SJSA1 (cell line): ENCODE measurements around the gene GPS2. TPM values are rescaled to one million over a fixed set of nuclear protein-coding genes. Genes with fewer than 3 reads are reported as not detected.

ENCODE experiments used
- DNase-seq, 2 experiments: peaks; one replicate each; pipeline ENCODE4 v3.0.0-alpha.2; 2015 to 2020; ENCODE audit warnings: low spot score in 2 of 2, low read depth in 1 of 2
- H3K27ac ChIP-seq: fragments of 250-450 bp; sonication (Bioruptor Pico); 2 replicates; pipeline ENCODE4 v1.5.1; 2020; ENCODE audit warnings: mild to moderate bottlenecking, moderate library complexity
- H3K27me3 ChIP-seq: fragments of 250-450 bp; sonication (Bioruptor Pico); replicated peaks from 2 replicates; pipeline ENCODE4 v1.5.1; 2020; ENCODE audit warnings: mild to moderate bottlenecking, moderate library complexity
- H3K36me3 ChIP-seq: fragments of 250-450 bp; sonication (Bioruptor Pico); 2 replicates; pipeline ENCODE4 v1.5.1; 2020; ENCODE audit warnings: mild to moderate bottlenecking
- H3K4me1 ChIP-seq: fragments of 250-450 bp; sonication (Bioruptor Pico); replicated peaks from 2 replicates; pipeline ENCODE4 v1.6.1; 2021; ENCODE audit warnings: mild to moderate bottlenecking
- H3K4me3 ChIP-seq: fragments of 250-450 bp; sonication (Bioruptor Pico); 2 replicates; pipeline ENCODE4 v1.5.1; 2020; ENCODE audit warnings: mild to moderate bottlenecking
- H3K9me3 ChIP-seq: fragments of 250-450 bp; sonication (Bioruptor Pico); replicated peaks from 2 replicates; pipeline ENCODE4 v1.5.1; 2020; ENCODE audit warnings: mild to moderate bottlenecking
- total RNA-seq: library from RNA; depleted of rRNA; stranded (reverse); fragments of >200 nt; shearing (Covaris generic); gene quantifications from 2 replicates; pipeline ENCODE4 v1.2.3, GENCODE V29; 2014; rRNA removed

GPS2 gene
- total RNA-seq, result 86.3 and 112 TPM in 2 replicates

- Histone ChIP-seq H3K27me3 (no peaks in the 10 kb centered on the region), H3K27ac (peak within 1 kb of the TSS; percentile 78), H3K4me3 (peak within 1 kb of the TSS; percentile 88), H3K4me1 (peaks cover 30% of the 10 kb centered on the region), H3K36me3 (peaks cover 75% of the 10 kb centered on the region), H3K9me3 (no peaks in the 10 kb centered on the region)
- DNase-seq, result peak; percentile 76 to 84
Observed at GRCh38 chr17:7314719-7315569, at the start of gene GPS2. TSS of gene GPS2 (minus strand) at chr17:7315360. CDS start at chr17:7315052, 308 bp downstream.

GRCh38 chr17:7363311-7363710 lies 48.2 kb upstream of the GPS2 start:
- no peaks in the 10 kb centered on the region for H3K9me3 ChIP-seq
- H3K4me1 ChIP-seq, result no peaks in the 10 kb centered on the region
- no peaks in the 10 kb centered on the region for H3K36me3 ChIP-seq
- H3K27me3 ChIP-seq, result no peaks in the 10 kb centered on the region
- no peak overlapping the region for H3K27ac ChIP-seq
- H3K4me3 ChIP-seq, result no peak overlapping the region
- DNase-seq, result no peak

- Histone ChIP-seq H3K27me3 (no peaks in the 10 kb centered on the region), H3K4me1 (no peaks in the 10 kb centered on the region), H3K4me3 (no peak overlapping the region), H3K36me3 (no peaks in the 10 kb centered on the region), H3K9me3 (no peaks in the 10 kb centered on the region), H3K27ac (no peak overlapping the region)
- no peak for DNase-seq
Observed at GRCh38 chr17:7361906-7362305, 46.7 kb upstream of the GPS2 start.

GRCh38 chr17:7357381-7357780 lies 42.2 kb upstream of the GPS2 start:
- no peak overlapping the region for H3K4me3 ChIP-seq
- no peaks in the 10 kb centered on the region for H3K27me3 ChIP-seq
- no peaks in the 10 kb centered on the region for H3K9me3 ChIP-seq
- peaks cover 18% of the 10 kb centered on the region for H3K4me1 ChIP-seq
- no peaks in the 10 kb centered on the region for H3K36me3 ChIP-seq
- no peak overlapping the region for H3K27ac ChIP-seq
- no peak for DNase-seq

- no peak for DNase-seq
- H3K4me3 ChIP-seq, result no peak overlapping the region
Observed at GRCh38 chr17:7356756-7357155, 41.6 kb upstream of the GPS2 start.

GRCh38 chr17:7356072-7356549 lies 41.0 kb upstream of the GPS2 start:
- H3K4me3 ChIP-seq, result no peak overlapping the region
- H3K36me3 ChIP-seq, result peaks cover 3% of the 10 kb centered on the region
- no peaks in the 10 kb centered on the region for H3K9me3 ChIP-seq
- peak; percentile 59 to 71 for DNase-seq
- H3K27ac ChIP-seq, result no peak overlapping the region
- H3K4me1 ChIP-seq, result peaks cover 23% of the 10 kb centered on the region
- H3K27me3 ChIP-seq, result no peaks in the 10 kb centered on the region

More at GRCh38 chr17:7356756-7357155, 41.6 kb upstream of the GPS2 start:
- Histone ChIP-seq H3K27ac (no peak overlapping the region), H3K9me3 (no peaks in the 10 kb centered on the region), H3K4me1 (peaks cover 20% of the 10 kb centered on the region), H3K27me3 (no peaks in the 10 kb centered on the region), H3K36me3 (no peaks in the 10 kb centered on the region)

- no peak overlapping the region for H3K4me3 ChIP-seq
- DNase-seq, result no peak
- peaks cover 29% of the 10 kb centered on the region for H3K4me1 ChIP-seq
- H3K27me3 ChIP-seq, result no peaks in the 10 kb centered on the region
- H3K36me3 ChIP-seq, result peaks cover 4% of the 10 kb centered on the region
- H3K9me3 ChIP-seq, result no peaks in the 10 kb centered on the region
- H3K27ac ChIP-seq, result no peak overlapping the region
Observed at GRCh38 chr17:7355573-7355972, 40.4 kb upstream of the GPS2 start.

- Histone ChIP-seq H3K27me3 (no peaks in the 10 kb centered on the region), H3K4me3 (no peak within 1 kb of the TSS), H3K9me3 (no peaks in the 10 kb centered on the region), H3K36me3 (peaks cover 4% of the 10 kb centered on the region), H3K4me1 (peaks cover 32% of the 10 kb centered on the region), H3K27ac (no peak within 1 kb of the TSS)
- no peak for DNase-seq
Observed at GRCh38 chr17:7355053-7355452, 39.9 kb upstream of the GPS2 start, which contains the start of gene TMEM95. TSS of gene TMEM95 (plus strand) at chr17:7355156. CDS start at chr17:7355205, 49 bp downstream.

GRCh38 chr17:7354262-7354843 lies 39.2 kb upstream of the GPS2 start:
- peaks cover 39% of the 10 kb centered on the region for H3K4me1 ChIP-seq
- no peaks in the 10 kb centered on the region for H3K27me3 ChIP-seq
- peaks cover 4% of the 10 kb centered on the region for H3K36me3 ChIP-seq
- no peak overlapping the region for H3K4me3 ChIP-seq
- DNase-seq, result no peak
- H3K9me3 ChIP-seq, result no peaks in the 10 kb centered on the region
- H3K27ac ChIP-seq, result no peak overlapping the region

GRCh38 chr17:7352910-7353635 lies 37.9 kb upstream of the GPS2 start:
- Histone ChIP-seq H3K9me3 (no peaks in the 10 kb centered on the region), H3K36me3 (peaks cover 4% of the 10 kb centered on the region), H3K4me1 (peaks cover 39% of the 10 kb centered on the region), H3K4me3 (peak overlapping the region; percentile 77), H3K27me3 (no peaks in the 10 kb centered on the region), H3K27ac (no peak overlapping the region)
- no peak for DNase-seq

GRCh38 chr17:7352503-7352889 lies 37.3 kb upstream of the GPS2 start:
- peaks cover 4% of the 10 kb centered on the region for H3K36me3 ChIP-seq
- no peaks in the 10 kb centered on the region for H3K9me3 ChIP-seq
- DNase-seq, result no peak
- H3K4me3 ChIP-seq, result peak overlapping the region; percentile 77
- H3K27me3 ChIP-seq, result no peaks in the 10 kb centered on the region
- peaks cover 39% of the 10 kb centered on the region for H3K4me1 ChIP-seq
- H3K27ac ChIP-seq, result peak overlapping the region; percentile 92

GRCh38 chr17:7351665-7352502 lies 36.7 kb upstream of the GPS2 start, which contains the start of gene KCTD11:
TSS of gene KCTD11 (plus strand) at chr17:7352162.
- peak within 1 kb of the TSS; percentile 77 for H3K4me3 ChIP-seq
- H3K9me3 ChIP-seq, result no peaks in the 10 kb centered on the region
- H3K27ac ChIP-seq, result peak within 1 kb of the TSS; percentile 92
- peaks cover 4% of the 10 kb centered on the region for H3K36me3 ChIP-seq
- DNase-seq, result peak; percentile 93 to 97
- peaks cover 39% of the 10 kb centered on the region for H3K4me1 ChIP-seq
- H3K27me3 ChIP-seq, result no peaks in the 10 kb centered on the region
